Osteoblast (primary cell): Measurements from ENCODE around the gene C5orf63. TPM values are rescaled to one million over a fixed set of nuclear protein-coding genes. Genes with fewer than 3 reads are reported as not detected.

Source experiments
- DNase-seq: peaks from one replicate; pipeline ENCODE4 v3.0.0; 2011; ENCODE audit warnings: low spot score, mixed read lengths; ENCODE audit not compliant: insufficient read length; ENCODE audit errors: missing footprints
- H2AFZ ChIP-seq: 2 replicates; pipeline ENCODE4 v1.6.0; 2011; ENCODE audit warnings: mild to moderate bottlenecking, low read length
- H3K27ac ChIP-seq: 2 replicates; pipeline ENCODE4 v1.5.1; 2011; ENCODE audit warnings: mild to moderate bottlenecking, low read depth, low read length, moderate library complexity
- H3K27me3 ChIP-seq: 2 replicates; pipeline ENCODE4 v1.6.0; 2012; ENCODE audit warnings: mild to moderate bottlenecking, control low read depth, inconsistent platforms, low read length, moderate library complexity; ENCODE audit not compliant: insufficient read depth
- H3K36me3 ChIP-seq: 2 replicates; pipeline ENCODE4 v1.5.1; 2011; ENCODE audit warnings: mild to moderate bottlenecking, low read length, control low read depth, moderate library complexity; ENCODE audit not compliant: insufficient read depth
- H3K4me1 ChIP-seq: 2 replicates; pipeline ENCODE4 v1.5.1; 2011; ENCODE audit warnings: mild to moderate bottlenecking, low read length, control low read depth, moderate library complexity; ENCODE audit not compliant: insufficient read depth
- H3K4me2 ChIP-seq: 2 replicates; pipeline ENCODE4 v1.6.0; 2011; ENCODE audit warnings: mild to moderate bottlenecking, low read length; ENCODE audit not compliant: insufficient read depth
- H3K4me3 ChIP-seq: fragments of 200-600 bp; sonication (generic); 3 replicates; pipeline ENCODE4 v1.5.1; 2012; ENCODE audit warnings: mild to moderate bottlenecking, low read length, inconsistent platforms; ENCODE audit not compliant: insufficient read depth
- H3K79me2 ChIP-seq: 2 replicates; pipeline ENCODE4 v1.6.0; 2012; ENCODE audit warnings: mild to moderate bottlenecking, low read length, control low read depth, inconsistent platforms; ENCODE audit not compliant: insufficient read depth
- H3K9me3 ChIP-seq: 2 replicates; pipeline ENCODE4 v1.5.1; 2011; ENCODE audit warnings: low read depth, low read length, control low read depth
- H4K20me1 ChIP-seq: 2 replicates; pipeline ENCODE4 v1.6.0; 2012; ENCODE audit warnings: mild to moderate bottlenecking, low read length, control low read depth; ENCODE audit not compliant: insufficient read depth
- total RNA-seq: library from RNA; depleted of rRNA; stranded (reverse); fragments of >200 nt; gene quantifications from 2 replicates; pipeline ENCODE4 v1.2.3, GENCODE V29; 2012
- TF ChIP-seq, protein P1 (sequence below): IDR thresholded peaks from 2 replicates; pipeline ENCODE4 v1.5.1; 2011; ENCODE audit warnings: mild to moderate bottlenecking, low read depth, low read length, moderate library complexity; ENCODE audit errors: extremely low read depth

C5orf63 gene
- total RNA-seq, 1 donor = 2.2 TPM

DNA sequence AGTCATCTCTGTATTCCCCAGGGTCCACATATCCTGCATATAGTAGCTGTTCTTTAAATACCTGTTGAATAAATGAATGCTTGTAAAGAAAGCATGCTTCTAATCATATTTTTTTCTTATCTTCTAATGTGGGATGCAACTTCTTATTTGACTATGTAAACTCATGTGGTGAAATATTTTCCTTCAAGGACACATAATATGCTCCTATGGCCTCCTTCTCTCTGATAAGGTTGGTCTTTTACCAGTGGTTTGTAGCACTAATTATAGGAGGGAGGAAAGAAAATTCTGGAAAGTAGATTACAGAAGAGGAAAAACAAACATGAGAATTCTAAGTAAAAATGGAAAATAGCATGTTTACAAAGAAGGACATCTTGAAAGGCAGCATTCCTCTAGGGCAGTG lies 28.6 kb upstream of the C5orf63 start:
- no peak for DNase-seq

DNA sequence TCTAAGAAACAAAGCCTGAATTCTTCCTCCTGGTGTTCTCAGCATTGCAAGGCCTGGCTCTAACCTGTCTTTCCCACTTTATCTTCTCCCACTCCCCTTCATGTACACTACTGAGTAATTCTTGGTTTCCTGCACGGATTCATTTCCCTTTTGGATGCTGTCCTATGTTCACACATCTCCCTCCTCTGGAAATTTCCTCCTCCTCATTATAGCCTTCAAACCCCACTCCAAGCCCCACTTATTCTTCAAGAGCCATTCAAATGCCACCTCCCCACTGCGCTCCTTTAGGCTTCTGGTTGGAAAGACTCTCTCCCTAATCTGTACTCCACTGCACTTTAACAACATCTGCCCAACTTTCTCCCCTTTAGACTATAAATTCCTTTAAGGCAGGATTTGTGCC lies 28.2 kb upstream of the C5orf63 start:
- no peak overlapping the region for H2AFZ ChIP-seq

More for the DNA sequence above, 28.6 kb upstream of the C5orf63 start:
- Histone ChIP-seq H3K4me2 (no peak overlapping the region), H3K27ac (no peak overlapping the region), H3K27me3 (peaks cover 7% of the 10 kb centered on the region), H3K79me2 (no peaks in the 10 kb centered on the region), H4K20me1 (no peaks in the 10 kb centered on the region), H3K9me3 (no peaks in the 10 kb centered on the region), H3K36me3 (no peaks in the 10 kb centered on the region), H2AFZ (no peak overlapping the region), H3K4me3 (no peak overlapping the region), H3K4me1 (no peaks in the 10 kb centered on the region)
- TF ChIP-seq, protein P1, sequence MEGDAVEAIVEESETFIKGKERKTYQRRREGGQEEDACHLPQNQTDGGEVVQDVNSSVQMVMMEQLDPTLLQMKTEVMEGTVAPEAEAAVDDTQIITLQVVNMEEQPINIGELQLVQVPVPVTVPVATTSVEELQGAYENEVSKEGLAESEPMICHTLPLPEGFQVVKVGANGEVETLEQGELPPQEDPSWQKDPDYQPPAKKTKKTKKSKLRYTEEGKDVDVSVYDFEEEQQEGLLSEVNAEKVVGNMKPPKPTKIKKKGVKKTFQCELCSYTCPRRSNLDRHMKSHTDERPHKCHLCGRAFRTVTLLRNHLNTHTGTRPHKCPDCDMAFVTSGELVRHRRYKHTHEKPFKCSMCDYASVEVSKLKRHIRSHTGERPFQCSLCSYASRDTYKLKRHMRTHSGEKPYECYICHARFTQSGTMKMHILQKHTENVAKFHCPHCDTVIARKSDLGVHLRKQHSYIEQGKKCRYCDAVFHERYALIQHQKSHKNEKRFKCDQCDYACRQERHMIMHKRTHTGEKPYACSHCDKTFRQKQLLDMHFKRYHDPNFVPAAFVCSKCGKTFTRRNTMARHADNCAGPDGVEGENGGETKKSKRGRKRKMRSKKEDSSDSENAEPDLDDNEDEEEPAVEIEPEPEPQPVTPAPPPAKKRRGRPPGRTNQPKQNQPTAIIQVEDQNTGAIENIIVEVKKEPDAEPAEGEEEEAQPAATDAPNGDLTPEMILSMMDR = no peak

DNA sequence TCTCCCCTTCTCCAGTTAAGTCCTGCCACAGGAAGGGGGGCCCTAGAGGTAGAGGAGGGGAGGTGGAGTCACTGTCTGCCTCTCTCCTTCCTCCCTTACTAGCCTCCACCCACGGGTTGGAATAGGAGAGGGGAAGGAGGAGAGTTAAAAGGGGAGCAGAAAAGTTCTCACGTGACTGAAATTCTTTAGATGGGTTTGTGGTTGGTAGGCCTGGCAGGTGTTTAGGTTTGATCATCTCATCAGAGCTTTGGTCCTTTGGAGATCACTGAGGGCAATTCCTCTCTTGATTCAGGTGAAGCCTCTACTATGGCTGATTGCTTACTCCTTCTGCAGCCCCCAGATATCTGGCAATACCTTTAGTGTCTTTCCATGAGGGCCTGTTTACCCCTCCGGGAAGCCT lies 24.9 kb upstream of the C5orf63 start:
- H3K4me1 ChIP-seq = no peaks in the 10 kb centered on the region
- no peak overlapping the region for H3K27ac ChIP-seq
- H2AFZ ChIP-seq = no peak overlapping the region
- H3K4me3 ChIP-seq = no peak overlapping the region
- DNase-seq = no peak
- no peak overlapping the region for H3K4me2 ChIP-seq
- H3K9me3 ChIP-seq = no peaks in the 10 kb centered on the region
- no peaks in the 10 kb centered on the region for H4K20me1 ChIP-seq
- H3K36me3 ChIP-seq = no peaks in the 10 kb centered on the region
- peaks cover 7% of the 10 kb centered on the region for H3K27me3 ChIP-seq
- no peaks in the 10 kb centered on the region for H3K79me2 ChIP-seq
- TF ChIP-seq, protein P1 = no peak

More for the DNA sequence above, 28.2 kb upstream of the C5orf63 start:
- TF ChIP-seq, protein P1 = no peak
- Histone ChIP-seq H3K4me1 (no peaks in the 10 kb centered on the region), H3K36me3 (no peaks in the 10 kb centered on the region), H3K27me3 (peaks cover 7% of the 10 kb centered on the region), H3K4me3 (no peak overlapping the region), H3K4me2 (no peak overlapping the region), H3K27ac (no peak overlapping the region), H4K20me1 (no peaks in the 10 kb centered on the region), H3K79me2 (no peaks in the 10 kb centered on the region), H3K9me3 (no peaks in the 10 kb centered on the region)
- no peak for DNase-seq

DNA sequence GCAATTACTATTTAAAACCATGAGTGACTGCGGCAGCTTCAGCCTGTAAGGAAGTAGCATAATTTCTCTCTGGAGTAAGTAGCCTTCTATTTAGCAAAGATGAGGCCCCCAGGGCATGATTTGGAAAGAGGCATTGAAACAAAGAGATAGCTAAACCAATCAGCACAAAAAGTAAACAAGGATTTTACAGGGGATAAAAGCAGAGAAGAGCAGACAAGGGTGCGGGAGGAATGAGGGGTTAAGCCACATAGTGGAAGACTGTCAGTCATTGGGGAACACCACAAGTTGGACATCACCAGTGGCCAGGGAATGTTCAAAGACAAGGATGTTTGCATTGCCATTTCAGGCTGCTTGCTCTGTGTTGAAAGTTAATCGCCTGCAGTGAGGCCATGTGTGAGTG lies 24.0 kb upstream of the C5orf63 start:
- no peak for DNase-seq
- TF ChIP-seq, protein P1 = no peak
- Histone ChIP-seq H3K27ac (no peak overlapping the region), H3K4me1 (peaks cover 4% of the 10 kb centered on the region), H3K27me3 (peaks cover 7% of the 10 kb centered on the region), H3K4me3 (no peak overlapping the region), H4K20me1 (no peaks in the 10 kb centered on the region), H3K36me3 (no peaks in the 10 kb centered on the region), H3K9me3 (no peaks in the 10 kb centered on the region), H3K4me2 (no peak overlapping the region), H2AFZ (no peak overlapping the region), H3K79me2 (no peaks in the 10 kb centered on the region)
